Left renal pelvis (tissue), 4 donors: Measurements from ENCODE around the gene MAN1B1. TPM values are rescaled to one million over a fixed set of nuclear protein-coding genes. Genes with fewer than 3 reads are reported as not detected.
"Not testable (repeated sequence)": the region's sequence is repeated elsewhere in the genome, so short reads cannot be mapped to it uniquely, and the experiment has no call there.

Experiments
- DNase-seq, 4 donors: peaks; one replicate each; pipeline ENCODE4 v3.0.0-alpha.2; 2013; ENCODE audit warnings: low read depth in 4 of 4, low spot score in 3 of 4
- polyA plus RNA-seq, 4 donors: library from polyadenylated mRNA; unstranded; fragments of 120-200 nt; gene quantifications; one replicate each; pipeline ENCODE4 v1.2.1, GENCODE V29; 2013; ENCODE audit not compliant: insufficient read length in 4 of 4

The MAN1B1 gene
- polyA plus RNA-seq, 4 donors: 48.7 to 73.8 (median 52.6) TPM

- no peak for DNase-seq
Observed at GRCh38 chr9:137109250-137110146, 22.7 kb downstream of the MAN1B1 start.

DNA sequence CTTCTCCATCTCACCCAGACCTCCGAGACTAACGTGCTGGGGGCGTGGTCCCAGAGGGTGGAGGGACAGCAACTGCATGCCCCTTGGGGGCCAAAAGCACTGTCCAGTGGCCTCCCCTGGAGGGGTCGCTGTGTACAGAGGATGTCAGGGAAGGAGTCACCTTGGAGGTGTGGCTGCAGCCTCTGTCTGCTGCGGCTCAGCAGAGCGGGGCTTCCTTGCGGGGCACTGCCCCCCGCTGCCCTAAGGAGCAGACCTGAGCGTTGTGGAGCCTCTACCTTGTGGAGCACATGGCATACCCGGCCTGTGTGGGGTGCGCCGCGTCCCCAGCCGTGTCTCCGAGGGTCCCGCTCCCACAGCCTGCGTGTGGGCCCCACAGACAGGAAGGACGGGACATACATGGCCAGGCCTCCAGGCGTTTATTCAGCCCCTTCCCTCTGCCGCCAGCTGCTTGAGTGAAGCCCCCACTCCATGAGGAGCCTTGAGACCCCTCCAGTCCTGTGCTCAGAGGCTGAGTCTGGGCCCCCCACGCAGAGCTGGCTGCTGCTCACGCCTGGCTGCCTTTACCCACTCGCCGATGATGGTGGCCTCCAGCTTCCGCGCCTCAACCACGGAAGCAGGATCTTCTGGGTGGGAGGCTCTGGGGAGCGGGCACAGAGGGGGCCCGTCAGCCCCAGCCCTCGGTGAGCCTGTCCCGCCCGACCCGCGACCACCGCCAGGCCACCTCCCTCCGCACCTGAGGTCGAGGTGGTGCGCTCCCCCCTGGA lies 23.5 kb downstream of the MAN1B1 start:
- no peak for DNase-seq

DNA sequence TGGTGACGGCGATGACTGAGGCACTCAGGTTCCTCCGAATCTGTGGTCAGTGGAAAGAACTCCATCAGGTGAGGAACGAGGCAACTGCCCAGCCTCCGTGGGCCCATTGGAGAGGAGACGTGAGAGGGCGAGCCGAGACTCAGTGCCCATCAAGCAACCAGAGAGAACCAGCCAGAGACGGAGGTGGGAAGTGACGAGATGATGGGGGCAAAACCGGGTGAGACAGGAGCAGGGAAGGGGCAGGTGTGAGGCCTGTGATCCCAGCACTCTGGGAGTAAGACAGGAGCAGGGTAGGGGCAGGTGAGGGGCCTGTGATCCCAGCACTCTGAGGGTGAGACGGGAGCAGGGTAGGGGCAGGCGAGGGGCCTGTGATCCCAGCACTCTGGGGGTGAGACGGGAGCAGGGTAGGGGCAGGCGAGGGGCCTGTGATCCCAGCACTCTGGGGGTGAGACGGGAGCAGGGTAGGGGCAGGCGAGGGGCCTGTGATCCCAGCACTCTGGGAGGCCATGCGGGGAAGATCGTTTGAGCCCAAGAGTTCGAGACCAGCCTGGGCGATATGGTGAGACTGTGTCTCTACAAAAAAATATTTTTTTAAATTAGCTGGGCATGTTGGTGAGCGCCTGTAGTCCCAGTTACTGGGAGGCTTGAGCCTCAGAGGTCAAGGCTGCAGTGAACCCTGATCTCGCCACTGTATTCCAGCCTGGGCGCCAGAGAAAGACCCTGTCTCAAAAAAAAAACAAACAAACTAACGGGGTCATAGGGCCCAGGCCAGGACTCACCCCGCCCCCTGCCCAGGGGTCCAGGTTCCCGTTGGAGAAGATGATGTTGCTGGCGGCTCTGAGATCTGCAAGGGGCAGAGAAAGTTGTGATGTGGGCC lies 24.4 kb downstream of the MAN1B1 start:
- no peak for DNase-seq

GRCh38 chr9:137111788-137112563 lies 25.2 kb downstream of the MAN1B1 start:
- no peak for DNase-seq

DNA sequence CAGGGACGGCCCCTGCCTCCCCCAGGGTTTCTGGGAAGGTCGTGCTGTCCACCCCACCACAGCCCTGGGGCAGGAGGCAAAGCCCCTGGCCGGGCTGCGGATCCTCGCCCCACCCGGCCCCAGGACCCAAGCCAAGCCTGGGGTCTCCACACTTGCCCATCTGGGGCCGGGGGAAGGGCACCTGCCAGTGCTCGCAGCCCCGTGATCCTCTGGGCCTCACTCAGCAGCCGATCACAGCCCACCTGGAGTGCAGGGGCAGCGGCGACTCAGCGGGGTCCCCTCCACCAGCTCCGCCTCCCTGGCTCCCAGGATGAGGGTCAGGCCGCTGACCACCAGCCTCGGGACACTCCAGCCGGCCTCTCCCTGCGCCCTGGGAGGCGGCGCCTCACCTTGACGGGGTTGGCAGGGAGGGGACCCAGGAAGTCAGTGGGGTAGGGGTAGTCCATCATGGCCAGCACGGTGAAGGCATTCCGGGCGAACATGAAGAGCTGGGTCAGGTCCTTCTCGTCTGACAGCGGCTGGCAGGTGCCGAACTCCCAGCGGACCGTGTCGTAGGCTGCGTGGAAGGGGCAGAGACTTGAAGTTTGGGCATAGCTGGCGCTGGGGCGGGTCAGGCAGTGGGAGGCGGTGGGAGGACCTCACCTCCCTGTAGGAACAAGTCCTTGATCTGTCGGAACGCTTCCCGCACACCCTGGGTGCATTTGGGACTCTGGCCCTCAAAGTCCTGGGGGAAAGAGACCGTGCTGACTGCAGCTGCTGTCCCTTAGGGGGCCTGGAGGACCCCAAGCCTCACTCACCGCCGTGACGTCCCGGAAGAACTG lies 26.0 kb downstream of the MAN1B1 start:
- no peak for DNase-seq

GRCh38 chr9:137113385-137114159 lies 26.8 kb downstream of the MAN1B1 start:
- no peak for DNase-seq

GRCh38 chr9:137114220-137114612 lies 27.4 kb downstream of the MAN1B1 start:
- no peak for DNase-seq

DNA sequence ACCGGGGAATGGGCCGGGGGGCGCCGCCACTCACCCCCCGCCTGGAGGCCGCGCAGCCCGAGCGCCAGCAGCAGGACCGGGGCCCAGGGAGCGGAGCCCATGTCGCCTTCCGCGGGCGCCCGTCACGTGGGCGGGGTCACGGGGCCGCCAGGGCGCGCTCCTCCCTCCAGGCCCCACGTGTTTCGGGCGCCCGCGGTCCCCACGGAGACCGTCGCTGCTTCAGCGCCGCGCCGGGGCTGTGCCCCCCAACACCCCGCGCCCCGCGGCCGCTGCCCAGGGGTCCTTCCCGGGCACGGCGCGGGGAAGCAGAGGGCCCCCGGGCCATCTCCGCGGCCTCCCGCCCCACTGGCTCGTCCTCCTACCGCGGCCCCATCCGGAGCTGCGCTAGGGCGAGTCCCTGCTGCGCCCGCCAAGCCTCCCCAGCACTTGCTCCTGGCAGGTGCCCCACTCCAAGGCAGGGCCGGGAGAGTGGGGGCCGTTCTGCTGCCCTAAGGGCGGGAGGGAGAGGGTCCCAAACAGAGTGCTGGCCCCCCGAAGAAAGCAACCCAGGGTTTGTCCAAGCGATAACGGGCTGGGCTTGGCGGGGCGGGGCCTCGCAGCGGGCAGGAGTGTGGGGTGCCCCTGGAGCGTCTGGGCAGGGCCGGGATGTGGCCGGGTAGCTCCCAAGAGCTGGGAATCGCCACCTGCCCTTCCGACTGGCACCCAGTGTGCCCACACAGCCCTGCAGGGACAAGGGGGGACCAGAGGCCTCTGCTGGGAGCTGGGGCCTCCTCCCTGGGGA lies 28.0 kb downstream of the MAN1B1 start, which contains the start of gene DPP7:
DPP7 (minus strand) TSS at position 121 of the 781 bp plus-strand sequence; CDS start at position 101, 20 bp downstream.
- DNase-seq: no peak

GRCh38 chr9:137115394-137116026 lies 28.7 kb downstream of the MAN1B1 start:
- DNase-seq: no peak

GRCh38 chr9:137116027-137116507 lies 29.3 kb downstream of the MAN1B1 start:
- DNase-seq: no peak

DNA sequence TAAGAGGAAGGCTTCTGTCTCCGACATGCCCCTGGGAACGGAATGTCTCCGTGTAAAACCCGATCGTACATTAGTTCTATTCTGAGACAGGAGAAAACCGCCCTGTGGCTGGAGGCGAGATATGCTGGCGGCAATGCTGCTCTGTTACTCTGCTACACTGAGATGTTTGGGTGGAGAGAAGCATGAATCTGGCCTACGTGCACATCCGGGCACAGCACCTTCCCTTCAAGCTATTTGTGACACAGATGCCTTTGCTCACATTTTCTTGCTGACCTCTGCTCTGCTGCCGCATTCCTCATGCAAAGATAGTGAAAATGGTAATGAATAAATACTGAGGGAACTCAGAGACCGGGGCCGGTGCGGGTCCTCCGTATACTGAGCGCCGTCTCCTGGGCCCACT lies 29.9 kb downstream of the MAN1B1 start:
- no peak for DNase-seq

DNA sequence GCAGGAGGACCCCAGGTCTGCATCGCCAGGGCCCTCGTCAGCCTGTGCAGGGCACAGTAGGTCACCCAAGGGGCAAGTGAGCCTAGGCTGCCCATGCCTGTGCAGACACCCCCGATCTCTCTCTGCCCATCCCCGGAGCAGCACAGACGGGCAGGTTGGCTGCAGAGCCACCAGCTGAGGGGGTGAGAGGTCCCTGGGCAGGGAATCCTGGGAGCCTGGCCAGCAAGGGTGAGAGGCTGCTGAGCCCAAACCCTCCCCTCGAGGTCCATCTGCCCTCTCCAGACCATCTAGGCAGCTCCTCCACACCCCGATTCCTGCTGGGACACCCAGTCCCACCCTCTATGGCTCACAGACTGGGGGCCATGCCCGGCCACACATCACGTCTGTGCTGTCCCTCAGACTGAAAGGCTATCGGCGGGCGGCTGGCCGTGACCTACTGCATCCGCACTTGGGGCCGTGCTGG lies 30.5 kb downstream of the MAN1B1 start:
- no peak for DNase-seq

- not testable (repeated sequence) for DNase-seq
Observed at GRCh38 chr9:137118092-137118603, 31.4 kb downstream of the MAN1B1 start.

- not testable (repeated sequence) for DNase-seq
Observed at GRCh38 chr9:137121927-137122795, 35.4 kb downstream of the MAN1B1 start.

GRCh38 chr9:137122796-137123467 lies 36.1 kb downstream of the MAN1B1 start:
- DNase-seq: not testable (repeated sequence)
